Measurements from ENCODE around the gene ANKS4B.

DNA sequence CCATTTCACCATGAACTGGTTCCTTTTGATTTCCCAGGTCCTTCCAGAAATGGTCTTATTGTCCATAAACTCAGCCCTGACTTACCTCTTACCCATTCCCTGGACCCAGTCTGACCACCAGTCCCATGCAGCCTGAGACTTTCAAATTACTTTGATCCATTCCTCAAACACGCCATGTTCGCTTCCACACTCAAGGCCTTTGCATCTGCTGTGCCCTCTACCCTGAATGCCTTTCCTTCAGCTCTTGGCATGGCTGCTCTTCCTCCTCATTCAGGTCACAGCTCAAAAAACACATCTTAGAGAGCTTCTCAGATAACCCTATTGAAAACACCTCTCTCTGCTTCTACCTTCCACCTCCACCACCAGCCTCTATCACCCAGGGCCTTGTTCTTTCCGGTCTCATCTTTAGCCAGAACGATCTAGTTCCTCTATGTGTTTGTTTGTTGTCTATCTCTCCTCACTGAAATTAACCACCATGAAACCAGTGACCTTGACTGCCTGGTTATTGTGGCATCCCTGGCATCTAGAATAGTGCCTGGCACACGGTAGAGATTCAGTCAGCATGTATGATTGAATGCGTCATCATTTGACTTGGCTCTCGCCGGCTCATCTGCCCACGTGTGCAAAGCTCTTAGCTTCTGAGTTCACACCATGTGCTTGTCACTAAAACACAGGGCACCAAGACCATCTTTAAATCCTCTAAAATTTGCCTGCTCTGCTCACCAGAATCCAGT is 31.8 kb downstream of the ANKS4B start:
- TF ChIP-seq CTCF (IDR thresholded peaks at IDR 0.05) = no peak
- TF ChIP-seq POLR2A (IDR thresholded peaks at IDR 0.05) = no peak
